ENCODE measurements around the gene NRDC.

DNA sequence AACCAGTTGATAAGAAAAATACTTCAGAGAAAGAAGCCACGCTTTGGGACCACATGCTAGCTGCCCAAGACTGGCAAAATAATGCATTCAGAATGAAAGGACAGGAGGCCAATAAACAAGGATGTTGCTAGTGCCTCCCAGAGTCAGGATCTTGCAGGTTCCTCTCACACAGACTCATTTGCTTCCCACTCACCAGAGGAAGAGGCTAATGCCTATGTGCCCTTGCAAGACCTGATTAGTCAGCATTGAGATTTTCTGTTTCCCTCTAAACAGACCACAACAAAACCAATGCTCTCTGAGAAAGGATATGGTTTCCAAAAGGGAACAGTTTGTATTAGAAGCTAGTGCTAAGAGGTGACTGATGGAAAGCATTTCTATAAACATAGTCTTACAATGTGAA is 85.7 kb downstream of the NRDC start:
- TF ChIP-seq EZH2 (IDR thresholded peaks at IDR 0.05): no peak
- no peak for TF ChIP-seq POLR2AphosphoS5 (IDR thresholded peaks at IDR 0.05; ENCODE audit: borderline replicate concordance, low read depth, low read length)
- TF ChIP-seq FOXP2 (optimal IDR thresholded peaks at IDR 0.05; ENCODE audit: control extremely low read depth, extremely low read length, insufficient read depth): no peak

Measured in SK-N-MC (cell line).